Adrenal gland (tissue), 12 donors: Measurements from ENCODE around the gene IDH3A. TPM values are rescaled to one million over a fixed set of nuclear protein-coding genes. Genes with fewer than 3 reads are reported as not detected.

ENCODE experiments used
- DNase-seq, 7 donors: peaks; one replicate each; pipeline ENCODE4 v3.0.0-alpha.2; 2019 to 2020
- H3K27ac ChIP-seq, 5 donors: fragments of 200-600 bp; sonication (generic) in 4 of 5; 1 replicate in 3 of 5; 2 replicates in 2 of 5; pipeline versions ENCODE4 v1.5.1 to v1.8.0; 2016 to 2020; ENCODE audit warnings: mild to moderate bottlenecking in 1 of 5
- H3K27me3 ChIP-seq: fragments of 200-600 bp; 2 replicates; pipeline ENCODE4 v1.8.0; 2021
- H3K36me3 ChIP-seq, 2 donors: fragments of 200-600 bp; replicated peaks in 1 of 2; 1 replicate in 1 of 2; 2 replicates in 1 of 2; pipeline versions ENCODE4 v1.5.1 to v1.8.0; 2018 to 2022
- H3K4me1 ChIP-seq, 2 donors: fragments of 200-600 bp; replicated peaks in 1 of 2; 1 replicate in 1 of 2; 2 replicates in 1 of 2; pipeline versions ENCODE4 v1.5.1 to v1.8.0; 2018 to 2021
- H3K4me3 ChIP-seq, 4 donors: fragments of 200-600 bp; sonication (generic) in 3 of 4; one replicate each; pipeline ENCODE4 v1.5.1; 2016 to 2018
- H3K9me3 ChIP-seq, 3 donors: fragments of 200-600 bp; sonication (generic) in 1 of 3; replicated peaks in 1 of 3; 1 replicate in 2 of 3; 2 replicates in 1 of 3; pipeline versions ENCODE4 v1.5.1 to v1.8.0; 2016 to 2021
- POLR2A ChIP-seq, 2 donors: fragments of 450-650 bp; IDR thresholded peaks; one replicate each; pipeline ENCODE4 v1.6.1; 2017; ENCODE audit warnings: antibody characterized with exemption in 2 of 2, mild to moderate bottlenecking in 2 of 2, moderate library complexity in 1 of 2
- WGBS, 4 donors: extraction: QIAGEN DNeasy Blood & Tissue Kit in 2 of 4; methylation state at CpG; one replicate each; pipeline versions ENCODE4 v1.1.5 to v1.1.7; 2013 to 2017; 5-methylcytosine and 5-hydroxymethylcytosine counted together
- intact Hi-C, 2 donors: fragments of 100-400 bp; cut with DNase I; formaldehyde crosslinking; loops; one replicate each; pipeline versions ENCODE4 v1.14.1 to v1.15.0; 2022 to 2023
- polyA plus RNA-seq, 3 donors: library from polyadenylated mRNA; stranded (reverse); fragments of 200-250 nt in 2 of 3; fragments of 350-450 nt in 1 of 3; fragmentation: Illumina TruSeq in 1 of 3; extraction: RNeasy Lipid Tissue Mini Kit (QIAGEN cat#74804) in 1 of 3; gene quantifications; one replicate each; pipeline ENCODE4 v1.2.3, GENCODE V29; 2013 to 2014
- total RNA-seq, 9 donors: library from RNA; depleted of rRNA in 4 of 9; stranded (reverse); fragments of >200 nt in 4 of 9; fragments of 120-200 nt in 1 of 9; fragmentation: NEBNext Ultra II Directional in 1 of 9; extraction: Animal tissue kit (Norgen Biotek cat#: 25700) in 1 of 9; gene quantifications; one replicate each; pipeline versions ENCODE4 v1.1.0 to v1.2.4, GENCODE V29; 2013 to 2023
- TF ChIP-seq, protein P1 (sequence below), 6 experiments: fragments of 450-650 bp in 4 of 6; fragments of 200-600 bp in 2 of 6; sonication (generic) in 1 of 6; IDR thresholded peaks; 1 replicate in 5 of 6; 2 replicates in 1 of 6; pipeline versions ENCODE4 v1.5.1 to v1.8.0; 2016 to 2021; ENCODE audit warnings: antibody characterized with exemption in 6 of 6, mild to moderate bottlenecking in 2 of 6, moderate library complexity in 1 of 6
- donor health status: healthy with polysubstance abuse.
- donor health status: Bipolar disorder and iron deficiency.
- donor health status: DM: yes; HTN: yes; CAD: no.
- donor health status: DM: no; HTN: no; CAD: no.
- donor health status: DM: no; HTN: no; CAD: no.
- donor health status: DM: yes; HTN: yes; CAD: no.

Gene IDH3A
- total and polyA plus RNA-seq, 12 donors: 26.9 to 392 (median 132) TPM

- no peak for TF ChIP-seq POLR2A (IDR thresholded peaks at IDR 0.05)
- TF ChIP-seq, protein P1, sequence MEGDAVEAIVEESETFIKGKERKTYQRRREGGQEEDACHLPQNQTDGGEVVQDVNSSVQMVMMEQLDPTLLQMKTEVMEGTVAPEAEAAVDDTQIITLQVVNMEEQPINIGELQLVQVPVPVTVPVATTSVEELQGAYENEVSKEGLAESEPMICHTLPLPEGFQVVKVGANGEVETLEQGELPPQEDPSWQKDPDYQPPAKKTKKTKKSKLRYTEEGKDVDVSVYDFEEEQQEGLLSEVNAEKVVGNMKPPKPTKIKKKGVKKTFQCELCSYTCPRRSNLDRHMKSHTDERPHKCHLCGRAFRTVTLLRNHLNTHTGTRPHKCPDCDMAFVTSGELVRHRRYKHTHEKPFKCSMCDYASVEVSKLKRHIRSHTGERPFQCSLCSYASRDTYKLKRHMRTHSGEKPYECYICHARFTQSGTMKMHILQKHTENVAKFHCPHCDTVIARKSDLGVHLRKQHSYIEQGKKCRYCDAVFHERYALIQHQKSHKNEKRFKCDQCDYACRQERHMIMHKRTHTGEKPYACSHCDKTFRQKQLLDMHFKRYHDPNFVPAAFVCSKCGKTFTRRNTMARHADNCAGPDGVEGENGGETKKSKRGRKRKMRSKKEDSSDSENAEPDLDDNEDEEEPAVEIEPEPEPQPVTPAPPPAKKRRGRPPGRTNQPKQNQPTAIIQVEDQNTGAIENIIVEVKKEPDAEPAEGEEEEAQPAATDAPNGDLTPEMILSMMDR (IDR thresholded peaks at IDR 0.05): no peak
- no peaks in the 10 kb centered on the region for H3K4me1 ChIP-seq
- intact Hi-C loops: loop anchor here in 1 of 2 donors (5.0 kb wide), 2 partner anchors 61 to 81 kb away; partner anchors contain the start of gene CIB2
- no peak overlapping the region for H3K27ac ChIP-seq
- H3K4me3 ChIP-seq: no peak overlapping the region
- H3K36me3 ChIP-seq: no peaks in the 10 kb centered on the region
- peak in 3 of 7 donors; percentile 11 to 31 (median 14) for DNase-seq
- no peaks in the 10 kb centered on the region for H3K27me3 ChIP-seq
- H3K9me3 ChIP-seq: no peaks in the 10 kb centered on the region
- WGBS, 4 donors: 93 to 97% (median 95%) methylated on average over 7 to 10 of the region's 10 CpGs
These were observed 43.8 kb downstream of the IDH3A start for GRCh38 chr15:78192826-78193594.

DNA sequence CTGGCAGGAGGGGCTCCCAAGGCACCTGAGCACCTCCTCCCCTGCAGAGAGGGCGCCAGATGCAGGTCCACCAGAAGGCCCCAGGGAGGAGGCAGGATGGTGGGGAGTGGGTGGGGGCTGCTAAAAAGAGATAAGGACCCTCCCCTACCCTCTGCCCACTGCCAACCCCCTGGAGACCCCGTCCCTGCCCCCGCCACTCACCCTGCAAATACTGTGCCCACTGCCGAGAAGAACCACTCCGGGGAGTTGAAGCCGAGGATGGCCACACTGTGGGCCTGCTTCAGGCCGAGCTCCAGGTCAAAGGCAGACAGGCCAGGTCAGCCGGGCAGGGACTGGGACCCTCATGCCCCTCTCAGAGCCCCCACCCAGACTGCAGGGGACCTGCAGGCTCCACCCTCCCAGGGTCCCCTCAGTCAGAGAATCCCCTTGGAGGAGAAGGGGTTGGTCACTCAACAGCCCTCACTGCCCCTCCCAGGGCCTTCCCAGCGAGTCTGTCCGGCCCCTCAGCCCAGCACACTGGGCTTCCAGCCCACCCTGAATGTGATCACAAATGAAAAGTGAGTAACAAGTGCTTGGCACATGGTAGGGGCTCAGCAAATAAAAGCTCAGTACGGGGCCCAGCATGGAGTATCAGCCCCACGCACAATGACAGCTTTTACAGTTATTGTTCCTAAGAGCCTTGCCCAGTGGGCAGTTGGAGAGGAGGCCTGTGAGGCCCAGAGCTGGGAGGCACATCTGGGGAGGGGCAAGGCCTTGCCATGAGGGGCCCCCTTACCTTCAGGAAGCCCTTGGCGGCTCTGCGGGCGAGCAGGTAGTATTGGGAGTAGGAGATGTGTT is 44.8 kb downstream of the IDH3A start:
- Histone ChIP-seq H3K36me3 (no peaks in the 10 kb centered on the region), H3K4me3 (no peak overlapping the region), H3K27ac (no peak overlapping the region), H3K9me3 (no peaks in the 10 kb centered on the region), H3K27me3 (no peaks in the 10 kb centered on the region), H3K4me1 (no peaks in the 10 kb centered on the region)
- WGBS, 4 donors: 88 to 95% (median 92%) methylated on average over 10 to 15 of the region's 15 CpGs
- TF ChIP-seq, protein P1 (IDR thresholded peaks at IDR 0.05): no peak
- TF ChIP-seq POLR2A (IDR thresholded peaks at IDR 0.05): no peak
- DNase-seq: peak in 3 of 7 donors; percentile 11 to 23 (median 12)
- intact Hi-C loops: loop anchor here in 1 of 2 donors (5.0 kb wide), 2 partner anchors 62 to 82 kb away; partner anchors contain the start of gene CIB2

DNA sequence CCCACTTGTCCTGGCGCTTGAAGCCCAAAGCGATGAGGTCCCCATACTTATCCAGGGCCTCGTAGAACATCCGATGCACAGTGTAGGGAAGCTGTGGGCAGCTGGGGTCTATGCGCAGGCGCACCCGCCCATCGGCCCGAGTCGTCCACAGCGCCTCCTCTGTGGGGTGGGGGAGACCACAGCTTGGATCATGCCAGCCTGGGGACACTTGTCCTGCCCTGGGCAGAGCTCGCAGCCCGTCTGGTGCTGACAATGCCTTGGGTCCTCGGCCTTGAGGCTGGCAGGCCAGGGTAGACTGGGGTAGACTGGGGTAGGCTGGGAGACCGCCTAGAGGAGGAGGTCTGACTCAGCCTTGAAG is 45.4 kb downstream of the IDH3A start:
- H3K27me3 ChIP-seq: no peaks in the 10 kb centered on the region
- no peaks in the 10 kb centered on the region for H3K36me3 ChIP-seq
- TF ChIP-seq, protein P1 (IDR thresholded peaks at IDR 0.05): no peak
- TF ChIP-seq POLR2A (IDR thresholded peaks at IDR 0.05): no peak
- H3K27ac ChIP-seq: no peak overlapping the region
- intact Hi-C loops: loop anchor here in 1 of 2 donors (5.0 kb wide), 2 partner anchors 62 to 82 kb away; partner anchors contain the start of gene CIB2
- no peak overlapping the region for H3K4me3 ChIP-seq
- DNase-seq: peak in 3 of 7 donors; percentile 13 to 33 (median 20)
- H3K9me3 ChIP-seq: no peaks in the 10 kb centered on the region
- 91 to 100% (median 92%) methylated on average over 3 to 15 of the region's 15 CpGs for WGBS, 4 donors
- no peaks in the 10 kb centered on the region for H3K4me1 ChIP-seq

- H3K4me3 ChIP-seq: no peak overlapping the region
- peak in 5 of 7 donors; percentile 33 to 69 (median 51) for DNase-seq
- H3K27ac ChIP-seq: no peak overlapping the region
- no peaks in the 10 kb centered on the region for H3K9me3 ChIP-seq
- H3K4me1 ChIP-seq: no peaks in the 10 kb centered on the region
- no peaks in the 10 kb centered on the region for H3K36me3 ChIP-seq
- no peak for TF ChIP-seq POLR2A (IDR thresholded peaks at IDR 0.05)
- TF ChIP-seq, protein P1 (IDR thresholded peaks at IDR 0.05): peak; percentile 49 to 84 (median 78)
- WGBS, 4 donors: 24 to 35% (median 26%) methylated on average over 5 to 7 of the region's 7 CpGs
- no peaks in the 10 kb centered on the region for H3K27me3 ChIP-seq
- intact Hi-C loops: loop anchor here in 1 of 2 donors (5.0 kb wide), 1 partner anchor 83 kb away; no protein-coding TSS in a partner anchor
These were observed 46.6 kb downstream of the IDH3A start for GRCh38 chr15:78195735-78196201.
